HL-60/S4 treated with retinoic acid at 250 ng/mL for 4 days and 3 days (cell line): Measurements from ENCODE around the gene ZFPM1.
"Not testable (repeated sequence)": the region's sequence is repeated elsewhere in the genome, so short reads cannot be mapped to it uniquely, and the experiment has no call there.

Source experiments
- in situ Hi-C: fragments of 300-500 bp; cut with MboI; formaldehyde crosslinking; loops from 2 replicates; pipeline ENCODE4 v1.7.0; 2022; ENCODE audit warnings: low sequenced_read_pairs

ZFPM1 gene

GRCh38 chr16:88478889-88479792 lies 26.1 kb downstream of the ZFPM1 start:
- in situ Hi-C loops = no loop called here

- in situ Hi-C loops = no loop called here
Observed at GRCh38 chr16:88479793-88480760, 27.0 kb downstream of the ZFPM1 start.

- in situ Hi-C loops = no loop called here
Observed at GRCh38 chr16:88480829-88481228, 27.7 kb downstream of the ZFPM1 start.

GRCh38 chr16:88481851-88482250 lies 28.8 kb downstream of the ZFPM1 start:
- in situ Hi-C loops = no loop called here

- in situ Hi-C loops = no loop called here
Observed at GRCh38 chr16:88482630-88483391, 29.7 kb downstream of the ZFPM1 start.

- in situ Hi-C loops = no loop called here
Observed at GRCh38 chr16:88483392-88483641, 30.2 kb downstream of the ZFPM1 start.

GRCh38 chr16:88484505-88485365 lies 31.7 kb downstream of the ZFPM1 start:
- in situ Hi-C loops = no loop called here

GRCh38 chr16:88485366-88485741 lies 32.3 kb downstream of the ZFPM1 start:
- in situ Hi-C loops = not testable (repeated sequence)

- in situ Hi-C loops = no loop called here
Observed at GRCh38 chr16:88486398-88487123, 33.5 kb downstream of the ZFPM1 start.

- in situ Hi-C loops = no loop called here
Observed at GRCh38 chr16:88487124-88487432, 34.0 kb downstream of the ZFPM1 start.

GRCh38 chr16:88487920-88488851 lies 35.1 kb downstream of the ZFPM1 start:
- in situ Hi-C loops = no loop called here

GRCh38 chr16:88489163-88489741 lies 36.2 kb downstream of the ZFPM1 start:
- in situ Hi-C loops = no loop called here

GRCh38 chr16:88491001-88491559 lies 38.0 kb downstream of the ZFPM1 start:
- in situ Hi-C loops = no loop called here

GRCh38 chr16:88491560-88492310 lies 38.7 kb downstream of the ZFPM1 start:
- in situ Hi-C loops = no loop called here

- in situ Hi-C loops = no loop called here
Observed at GRCh38 chr16:88493879-88494278, 40.8 kb downstream of the ZFPM1 start.

- in situ Hi-C loops = no loop called here
Observed at GRCh38 chr16:88494335-88495154, 41.5 kb downstream of the ZFPM1 start.
